ENCODE results near the gene AP3D1. TPM values are rescaled to one million over a fixed set of nuclear protein-coding genes. Genes with fewer than 3 reads are reported as not detected.

The AP3D1 gene
- total RNA-seq, 2 experiments from 2014 or later = 80.0 to 99.8 TPM

GRCh38 chr19:2115324-2115723 lies 36.0 kb downstream of the AP3D1 start:
- peaks cover 92% of the 10 kb centered on the region for H3K36me3 ChIP-seq (ENCODE audit: insufficient read depth, low read length)
- no peaks in the 10 kb centered on the region for H3K4me1 ChIP-seq (ENCODE audit: insufficient read depth, low read length, poor library complexity, severe bottlenecking)
- H3K4me2 ChIP-seq (ENCODE audit: low read length) = no peak overlapping the region
- H3K9me3 ChIP-seq (ENCODE audit: low read length) = no peaks in the 10 kb centered on the region
- no peak for TF ChIP-seq EZH2phosphoT487 (IDR thresholded peaks at IDR 0.05; ENCODE audit: borderline replicate concordance, low read depth, low read length)
- no peak for TF ChIP-seq CTCF (conservative IDR thresholded peaks at IDR 0.05; ENCODE audit: low read length)
- no peak overlapping the region for H2AFZ ChIP-seq (ENCODE audit: low read length)
- no peaks in the 10 kb centered on the region for H3K9me2 ChIP-seq (ENCODE audit: insufficient read depth, low read length)
- BruUV-seq (replicated peaks) = no TSS peak
- POLR2A ChIA-PET = no interaction called here
- H3K27ac ChIP-seq (ENCODE audit: low read depth, low read length, poor library complexity, severe bottlenecking) = no peak overlapping the region
- no peak for DNase-seq (ENCODE audit: low spot score)
- H3K4me3 ChIP-seq (ENCODE audit: low read depth, low read length, poor library complexity, severe bottlenecking) = no peak overlapping the region
- no peaks in the 10 kb centered on the region for H3K79me2 ChIP-seq (ENCODE audit: insufficient read depth, low read depth, low read length)
- no peaks in the 10 kb centered on the region for H4K20me1 ChIP-seq (ENCODE audit: insufficient read depth, low read length)
- intact Hi-C loops (cut with micrococcal nuclease; ENCODE audit: unreplicated experiment) = no loop called here
- CTCF ChIA-PET (ENCODE audit: unreplicated experiment) = no interaction called here

- Histone ChIP-seq H3K9me3 (ENCODE audit: low read length) (no peaks in the 10 kb centered on the region), H3K79me2 (ENCODE audit: insufficient read depth, low read depth, low read length) (no peaks in the 10 kb centered on the region), H4K20me1 (ENCODE audit: insufficient read depth, low read length) (no peaks in the 10 kb centered on the region), H2AFZ (ENCODE audit: low read length) (no peak overlapping the region), H3K4me1 (ENCODE audit: insufficient read depth, low read length, poor library complexity, severe bottlenecking) (no peaks in the 10 kb centered on the region), H3K36me3 (ENCODE audit: insufficient read depth, low read length) (peaks cover 92% of the 10 kb centered on the region), H3K27ac (ENCODE audit: low read depth, low read length, poor library complexity, severe bottlenecking) (no peak overlapping the region), H3K4me3 (ENCODE audit: low read depth, low read length, poor library complexity, severe bottlenecking) (no peak overlapping the region), H3K4me2 (ENCODE audit: low read length) (no peak overlapping the region), H3K9me2 (ENCODE audit: insufficient read depth, low read length) (no peaks in the 10 kb centered on the region)
- ChIA-PET POLR2A (no interaction called here), CTCF (ENCODE audit: unreplicated experiment) (no interaction called here)
- intact Hi-C loops (cut with micrococcal nuclease; ENCODE audit: unreplicated experiment) = no loop called here
- BruUV-seq (replicated peaks) = no TSS peak
- TF ChIP-seq CTCF (conservative IDR thresholded peaks at IDR 0.05; ENCODE audit: low read length) (no peak), EZH2phosphoT487 (IDR thresholded peaks at IDR 0.05; ENCODE audit: borderline replicate concordance, low read depth, low read length) (no peak)
- DNase-seq (ENCODE audit: low spot score) = no peak
These were observed 36.5 kb downstream of the AP3D1 start for GRCh38 chr19:2114821-2115220.

GRCh38 chr19:2114218-2114617 lies 37.1 kb downstream of the AP3D1 start:
- no peak overlapping the region for H3K4me2 ChIP-seq (ENCODE audit: low read length)
- no peak overlapping the region for H2AFZ ChIP-seq (ENCODE audit: low read length)
- TF ChIP-seq CTCF (conservative IDR thresholded peaks at IDR 0.05; ENCODE audit: low read length) = no peak
- TF ChIP-seq EZH2phosphoT487 (IDR thresholded peaks at IDR 0.05; ENCODE audit: borderline replicate concordance, low read depth, low read length) = no peak
- H3K9me3 ChIP-seq (ENCODE audit: low read length) = no peaks in the 10 kb centered on the region
- H4K20me1 ChIP-seq (ENCODE audit: insufficient read depth, low read length) = no peaks in the 10 kb centered on the region
- intact Hi-C loops (cut with micrococcal nuclease; ENCODE audit: unreplicated experiment) = no loop called here
- peaks cover 96% of the 10 kb centered on the region for H3K36me3 ChIP-seq (ENCODE audit: insufficient read depth, low read length)
- no TSS peak for BruUV-seq (replicated peaks)
- no peak overlapping the region for H3K4me3 ChIP-seq (ENCODE audit: low read depth, low read length, poor library complexity, severe bottlenecking)
- ChIA-PET CTCF (ENCODE audit: unreplicated experiment) (no interaction called here), POLR2A (no interaction called here)
- no peaks in the 10 kb centered on the region for H3K4me1 ChIP-seq (ENCODE audit: insufficient read depth, low read length, poor library complexity, severe bottlenecking)
- DNase-seq (ENCODE audit: low spot score) = no peak
- no peak overlapping the region for H3K27ac ChIP-seq (ENCODE audit: low read depth, low read length, poor library complexity, severe bottlenecking)
- no peaks in the 10 kb centered on the region for H3K9me2 ChIP-seq (ENCODE audit: insufficient read depth, low read length)
- H3K79me2 ChIP-seq (ENCODE audit: insufficient read depth, low read depth, low read length) = no peaks in the 10 kb centered on the region

Data from OCI-LY7 (cell line).